GM21515 (cell line): Measurements from ENCODE around the gene GRK1.

Experiments
- ATAC-seq: cut with Tn5 transposase; IDR thresholded peaks from one replicate; pipeline ENCODE4 v1.9.1; 2021; ENCODE audit not compliant: unreplicated experiment

GRK1 gene

DNA sequence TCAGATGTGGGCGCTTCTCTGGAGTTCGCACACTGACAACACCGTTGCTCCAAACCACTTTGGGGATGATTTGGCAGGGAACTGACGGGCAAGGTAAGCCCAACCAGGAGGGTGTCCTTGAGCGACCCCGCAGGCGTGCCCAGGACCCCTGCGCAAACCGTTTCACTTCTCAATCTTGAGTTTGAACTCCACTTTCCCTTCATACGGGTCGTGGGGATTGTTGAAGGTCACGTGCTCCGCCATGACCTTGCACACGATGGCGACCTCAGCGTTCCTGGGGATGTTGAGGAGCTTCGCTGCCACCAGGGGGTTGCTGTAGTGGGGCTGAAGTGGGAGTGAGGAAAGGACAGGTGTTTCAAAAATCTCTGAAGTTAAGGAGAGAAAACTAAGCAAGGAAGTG is 17.8 kb upstream of the GRK1 start:
- ATAC-seq, result no peak

DNA sequence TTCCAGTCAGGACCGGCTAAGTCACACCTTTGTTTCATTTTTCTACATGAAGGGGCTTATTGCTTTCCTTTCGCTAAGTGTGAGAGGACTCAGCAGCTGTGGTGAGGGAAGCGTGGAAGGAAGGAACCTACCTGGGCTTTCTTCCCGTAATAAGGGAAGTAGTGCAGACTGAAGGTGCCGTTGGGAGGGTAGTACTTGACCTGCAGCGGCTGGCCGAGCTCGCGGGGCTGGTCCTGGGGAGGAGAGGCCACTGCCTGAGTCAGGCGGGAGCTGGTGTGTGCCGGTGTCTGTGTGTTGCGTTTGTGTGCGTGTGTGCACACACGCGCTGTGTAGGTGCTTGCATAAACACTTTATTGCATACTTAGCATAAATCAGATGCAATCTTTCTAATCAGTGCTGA is 16.7 kb upstream of the GRK1 start:
- ATAC-seq, result no peak

DNA sequence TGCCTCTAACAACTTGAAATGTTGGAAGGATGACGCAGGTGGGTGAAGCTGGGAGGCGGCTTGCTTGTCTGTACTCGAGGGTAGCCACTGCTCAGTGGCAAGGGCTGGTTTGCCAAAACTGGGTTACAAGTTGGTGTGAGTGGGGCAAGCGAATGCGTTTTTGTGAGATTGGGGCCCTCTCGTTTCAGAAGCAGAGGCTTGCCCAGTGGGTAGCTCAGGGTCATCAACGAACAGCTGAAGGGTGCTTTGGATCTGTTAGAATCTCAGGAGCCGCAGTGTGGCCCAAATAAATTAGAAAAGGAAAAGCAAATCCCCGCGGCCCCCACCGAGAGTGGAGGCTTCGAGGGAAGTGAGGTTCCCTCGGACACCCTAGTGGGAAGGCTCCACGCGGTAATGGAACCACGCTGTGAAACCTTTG is 16.3 kb upstream of the GRK1 start:
- ATAC-seq, result no peak

DNA sequence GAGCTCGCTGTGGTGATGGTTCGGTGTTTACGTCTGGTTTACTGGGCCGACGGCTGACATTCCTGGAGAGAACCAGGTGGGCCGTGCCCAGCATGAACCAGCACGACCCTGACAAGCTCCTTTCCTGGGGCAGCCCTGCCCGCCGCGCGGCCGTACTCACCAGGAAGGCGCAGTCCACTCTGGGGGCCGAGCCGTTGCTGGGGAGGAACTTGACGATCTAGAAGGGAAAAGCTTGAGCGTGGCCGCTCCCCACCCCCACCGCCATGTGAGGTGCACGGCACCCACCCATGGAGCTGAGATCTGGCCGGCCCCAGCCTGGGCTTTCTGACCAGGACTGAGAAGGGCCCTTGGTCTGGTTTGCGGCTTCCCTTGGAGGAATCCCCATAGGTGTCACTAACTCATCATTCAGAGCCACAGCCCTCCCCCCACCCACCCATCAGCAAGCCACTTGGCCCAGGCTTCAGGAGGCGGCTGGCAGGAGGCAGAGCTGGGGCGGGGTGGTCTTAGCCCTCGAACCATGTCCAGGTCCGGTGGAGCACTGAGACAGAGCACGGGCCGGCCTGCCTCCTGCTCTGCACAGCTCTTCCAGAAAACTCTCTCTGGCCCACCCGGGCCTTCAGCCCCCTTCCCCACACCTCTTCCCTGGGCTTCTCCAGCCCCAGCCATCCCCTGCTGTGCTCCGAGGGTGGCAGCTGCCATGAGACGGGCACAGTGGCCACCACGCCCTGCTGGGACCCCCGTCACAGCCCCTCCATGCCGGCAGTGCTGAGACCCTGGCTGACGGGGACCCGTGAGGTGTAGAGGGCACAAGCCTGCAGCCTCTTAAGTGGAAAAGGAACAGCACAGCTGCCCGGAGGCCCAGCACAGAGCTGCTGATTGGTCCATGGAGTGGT is 15.3 kb upstream of the GRK1 start:
- no peak for ATAC-seq

GRCh38 chr13:113652404-113653263 is 14.4 kb upstream of the GRK1 start:
- ATAC-seq, result no peak

GRCh38 chr13:113653264-113654174 is 13.5 kb upstream of the GRK1 start:
- ATAC-seq, result no peak

DNA sequence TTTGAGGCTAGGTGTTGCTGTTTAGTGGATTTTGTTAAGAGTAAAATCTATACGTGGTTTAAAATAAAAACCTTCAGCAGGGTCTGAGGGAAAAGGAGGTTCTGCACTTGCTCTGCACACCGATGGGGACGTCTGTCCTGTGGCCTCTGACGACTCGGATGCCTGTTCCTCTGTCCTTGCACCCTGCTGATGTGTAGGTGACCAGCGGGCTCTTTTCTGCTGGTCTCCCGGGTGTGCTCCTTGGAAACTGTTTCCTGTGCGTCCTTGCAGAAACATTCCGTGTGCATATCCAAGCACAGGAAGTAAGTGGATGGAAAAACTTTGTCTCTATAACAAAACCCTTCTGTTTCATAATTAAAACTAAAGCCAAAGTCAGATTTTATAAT is 12.9 kb upstream of the GRK1 start:
- ATAC-seq, result no peak

DNA sequence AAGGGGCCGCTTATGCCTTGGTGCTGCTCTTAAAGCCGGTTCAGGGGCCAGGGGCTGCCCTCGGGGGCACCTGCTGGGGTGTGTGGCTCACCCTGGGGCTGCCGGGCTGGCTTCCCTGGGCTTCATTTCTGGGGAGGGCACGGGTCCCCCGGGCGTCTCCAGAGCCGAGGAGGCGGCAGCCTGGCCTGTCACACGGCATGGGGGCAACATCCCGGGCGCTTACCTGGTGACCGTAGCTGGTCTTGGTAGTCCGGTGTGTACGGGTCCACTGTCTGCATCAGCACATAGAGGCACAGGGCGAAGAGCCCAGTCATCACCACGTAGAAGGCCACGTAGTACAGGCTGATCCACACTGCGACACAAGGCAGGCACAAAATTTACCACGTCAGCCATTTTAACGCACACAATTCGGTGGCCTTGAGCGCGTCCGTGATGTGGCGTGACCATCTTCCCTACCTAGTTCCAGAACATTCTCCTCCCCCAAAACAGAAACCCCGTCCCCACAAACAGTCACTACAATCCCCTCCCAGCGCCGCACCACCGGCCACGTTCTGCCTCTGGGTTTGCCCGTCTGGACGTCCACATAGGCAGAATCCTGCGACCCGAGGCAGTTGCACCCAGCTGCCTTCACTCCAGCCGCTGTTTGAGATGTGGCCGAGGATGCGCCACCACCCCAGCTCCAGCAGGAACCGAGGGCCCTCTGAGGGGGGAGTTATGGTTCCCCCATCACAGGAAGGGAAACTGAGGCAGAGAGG is 12.3 kb upstream of the GRK1 start:
- no peak for ATAC-seq

DNA sequence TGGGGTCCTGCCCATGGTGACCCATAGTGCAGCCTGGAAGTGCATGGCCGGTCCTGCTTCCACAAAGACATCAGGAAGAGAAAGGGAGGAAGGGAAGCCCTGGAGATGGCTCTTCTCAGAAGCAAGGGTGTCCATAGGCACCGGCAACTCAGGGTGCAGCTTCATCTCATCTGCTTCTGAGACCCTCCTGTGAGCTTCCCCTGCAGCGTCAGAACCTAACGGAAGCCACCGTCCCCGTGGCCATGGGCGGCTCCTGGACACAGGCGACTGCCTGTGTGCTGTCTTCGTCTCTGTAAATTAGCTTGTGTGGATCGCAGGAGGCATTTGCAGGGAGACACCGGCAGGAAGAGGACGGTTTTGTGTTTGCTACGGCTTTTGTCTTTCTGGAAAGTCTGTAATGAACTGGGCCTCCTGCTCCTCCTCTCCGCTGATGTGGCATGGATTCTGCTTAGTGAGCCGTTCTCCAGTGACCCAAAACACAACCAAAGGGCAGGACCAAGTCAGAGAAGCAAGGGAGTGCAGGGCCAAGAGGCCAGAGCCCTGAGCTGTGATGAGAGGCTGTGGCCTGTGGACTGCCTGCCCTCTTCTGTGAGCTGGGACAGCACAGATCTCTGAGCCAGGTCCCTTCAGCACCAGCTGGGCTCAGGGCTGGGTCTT is 11.5 kb upstream of the GRK1 start:
- no peak for ATAC-seq

- no peak for ATAC-seq
Observed at GRCh38 chr13:113656003-113656588, 10.9 kb upstream of the GRK1 start.

GRCh38 chr13:113656831-113657671 is 10.0 kb upstream of the GRK1 start:
- ATAC-seq, result no peak

GRCh38 chr13:113657851-113658741 is 8.9 kb upstream of the GRK1 start, which contains the start of gene ATP4B:
Gene ATP4B (minus strand): TSS chr13:113658198. CDS start chr13:113658144, 54 bp downstream.
- ATAC-seq, result no peak

- ATAC-seq, result no peak
Observed at GRCh38 chr13:113658836-113659235, 8.2 kb upstream of the GRK1 start.

DNA sequence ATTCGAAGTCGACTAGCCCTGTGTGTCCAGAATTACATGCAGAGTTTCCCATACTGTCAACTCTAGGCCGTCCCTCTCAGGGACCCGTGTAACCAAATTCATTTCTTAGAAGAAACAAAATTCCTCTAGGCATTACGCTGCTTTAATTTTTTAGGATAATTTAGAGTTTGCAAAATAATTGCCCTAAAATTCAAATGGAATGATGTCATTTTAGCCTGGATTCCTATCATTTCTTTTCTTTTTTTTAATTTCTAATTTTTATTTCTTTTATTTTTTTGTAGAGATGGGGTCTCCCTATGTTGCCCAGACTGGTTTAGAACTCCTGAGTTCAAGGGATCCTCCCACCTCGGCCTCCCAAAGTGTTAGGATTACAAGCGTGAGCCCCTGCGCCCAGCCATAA is 7.7 kb upstream of the GRK1 start:
- no peak for ATAC-seq

DNA sequence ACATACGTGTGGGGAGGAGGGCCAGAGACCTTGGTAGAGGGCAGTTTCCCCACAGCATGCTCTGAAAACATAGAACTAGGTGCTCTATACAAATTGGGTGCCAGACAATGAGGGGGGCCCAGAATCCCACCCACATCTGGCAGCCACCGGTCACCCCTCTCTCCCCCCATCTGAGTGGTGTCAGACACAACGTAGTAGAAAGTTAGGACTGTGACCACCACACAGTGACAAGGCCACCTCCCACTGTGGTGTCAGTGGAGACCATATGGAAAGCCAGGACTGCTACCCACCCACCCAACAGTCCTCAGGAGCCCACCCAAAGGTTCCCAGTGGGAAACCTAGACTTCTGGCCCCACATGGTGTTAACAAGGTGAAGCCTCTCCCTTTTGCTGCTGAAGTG is 7.0 kb upstream of the GRK1 start:
- ATAC-seq, result no peak

GRCh38 chr13:113661509-113661908 is 5.5 kb upstream of the GRK1 start:
- ATAC-seq, result no peak

DNA sequence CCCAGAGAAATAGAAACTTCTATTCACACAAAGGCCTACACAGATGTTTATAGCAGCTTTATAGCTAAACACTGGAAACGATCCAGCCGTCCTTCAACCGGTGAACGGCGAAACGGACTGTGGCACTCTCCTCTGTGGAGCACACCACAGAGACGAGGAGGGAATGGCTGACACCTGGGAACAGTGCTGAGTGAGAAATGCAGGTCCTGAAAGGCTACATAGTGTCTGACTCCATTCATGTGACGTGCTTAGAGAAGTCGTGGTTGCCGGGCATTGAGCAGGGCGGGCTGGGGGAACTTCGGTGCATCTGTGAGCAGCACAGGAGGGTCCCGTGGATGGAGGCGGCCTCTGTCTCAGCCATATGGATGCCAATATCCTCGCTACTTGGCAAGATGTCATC is 3.1 kb upstream of the GRK1 start:
- ATAC-seq, result no peak
